ENCODE data around the gene WNK2. TPM values are rescaled to one million over a fixed set of nuclear protein-coding genes. Genes with fewer than 3 reads are reported as not detected.

WNK2 gene
- total RNA-seq, 4 donors from 2014 or later = 3.8 to 17.7 (median 9.0) TPM

DNA sequence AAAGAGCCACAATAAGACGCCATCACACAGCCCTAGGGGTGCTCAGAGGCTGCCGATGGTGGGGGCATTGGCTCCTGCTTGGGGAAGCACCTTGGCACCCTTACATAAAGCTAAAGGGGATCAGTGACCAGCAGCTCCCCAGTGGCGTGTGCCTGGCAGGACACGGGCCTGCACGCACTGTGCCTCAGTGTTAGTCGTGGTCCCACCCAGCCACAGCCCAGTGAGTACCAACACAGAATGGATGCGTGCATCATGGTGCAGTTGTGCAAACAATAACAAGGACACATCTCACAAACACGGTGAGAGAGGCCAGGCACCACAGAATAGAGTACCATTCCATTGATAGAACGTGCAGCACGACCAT is 103.2 kb downstream of the WNK2 start:
- Histone ChIP-seq H3K4me1 (peaks cover 0 to 8% (median 0%) of the 10 kb centered on the region in 4 donors), H3K4me3 (no peak overlapping the region), H3K27ac (no peak overlapping the region), H3K36me3 (no peaks in the 10 kb centered on the region), H3K27me3 (no peaks in the 10 kb centered on the region), H3K9me3 (peaks cover 0 to 4% (median 0%) of the 10 kb centered on the region in 4 donors)
- TF ChIP-seq POLR2A (IDR thresholded peaks at IDR 0.05) (no peak), EP300 (IDR thresholded peaks at IDR 0.05) (no peak), CTCF (IDR thresholded peaks at IDR 0.05) (no peak)
- WGBS, 2 donors = 87 to 91% methylated on average over 10 of the region's 10 CpGs
- no peak for DNase-seq (ENCODE audit: low spot score in 2 of 2)

DNA sequence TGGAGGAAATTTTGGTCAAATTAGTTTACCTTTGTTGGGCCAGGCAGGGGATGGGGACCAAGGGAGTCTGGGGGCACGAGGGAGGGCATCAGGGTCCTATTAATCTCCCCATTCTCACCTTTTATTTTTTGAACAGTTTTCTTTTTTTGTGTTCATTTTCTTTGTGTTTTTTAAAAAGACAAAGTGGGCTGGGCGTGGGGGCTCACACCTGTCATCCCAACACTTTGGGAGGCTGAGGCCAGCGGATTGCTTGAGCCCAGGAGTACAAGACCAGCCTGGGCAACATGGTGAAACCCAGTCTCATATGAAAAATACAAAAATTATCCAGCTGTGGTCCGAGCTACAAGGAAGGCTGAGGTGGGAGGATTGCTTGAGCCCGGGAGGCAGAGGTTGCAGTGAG is 103.7 kb downstream of the WNK2 start:
- H3K27ac ChIP-seq = no peak overlapping the region
- H3K27me3 ChIP-seq = no peaks in the 10 kb centered on the region
- DNase-seq (ENCODE audit: low spot score in 2 of 2) = no peak
- no peak overlapping the region for H3K4me3 ChIP-seq
- peaks cover 0 to 8% (median 0%) of the 10 kb centered on the region in 4 donors for H3K4me1 ChIP-seq
- WGBS, 2 donors = 86 to 94% methylated on average over 5 of the region's 5 CpGs
- TF ChIP-seq EP300 (IDR thresholded peaks at IDR 0.05) (no peak), POLR2A (IDR thresholded peaks at IDR 0.05) (no peak), CTCF (IDR thresholded peaks at IDR 0.05) (no peak)
- peaks cover 0 to 4% (median 0%) of the 10 kb centered on the region in 4 donors for H3K9me3 ChIP-seq
- no peaks in the 10 kb centered on the region for H3K36me3 ChIP-seq

GRCh38 chr9:93288341-93288740 is 104.4 kb downstream of the WNK2 start:
- H3K27ac ChIP-seq = peak overlapping the region in 2 of 4 donors; percentile 80
- H3K4me1 ChIP-seq = peaks cover 0 to 8% (median 0%) of the 10 kb centered on the region in 4 donors
- no peak overlapping the region for H3K4me3 ChIP-seq
- peaks cover 0 to 4% (median 0%) of the 10 kb centered on the region in 4 donors for H3K9me3 ChIP-seq
- no peak for DNase-seq (ENCODE audit: low spot score in 2 of 2)
- no peaks in the 10 kb centered on the region for H3K36me3 ChIP-seq
- WGBS, 2 donors = 75 to 78% methylated on average over 8 of the region's 8 CpGs
- no peaks in the 10 kb centered on the region for H3K27me3 ChIP-seq
- no peak for TF ChIP-seq CTCF (IDR thresholded peaks at IDR 0.05)
- no peak for TF ChIP-seq POLR2A (IDR thresholded peaks at IDR 0.05)

DNA sequence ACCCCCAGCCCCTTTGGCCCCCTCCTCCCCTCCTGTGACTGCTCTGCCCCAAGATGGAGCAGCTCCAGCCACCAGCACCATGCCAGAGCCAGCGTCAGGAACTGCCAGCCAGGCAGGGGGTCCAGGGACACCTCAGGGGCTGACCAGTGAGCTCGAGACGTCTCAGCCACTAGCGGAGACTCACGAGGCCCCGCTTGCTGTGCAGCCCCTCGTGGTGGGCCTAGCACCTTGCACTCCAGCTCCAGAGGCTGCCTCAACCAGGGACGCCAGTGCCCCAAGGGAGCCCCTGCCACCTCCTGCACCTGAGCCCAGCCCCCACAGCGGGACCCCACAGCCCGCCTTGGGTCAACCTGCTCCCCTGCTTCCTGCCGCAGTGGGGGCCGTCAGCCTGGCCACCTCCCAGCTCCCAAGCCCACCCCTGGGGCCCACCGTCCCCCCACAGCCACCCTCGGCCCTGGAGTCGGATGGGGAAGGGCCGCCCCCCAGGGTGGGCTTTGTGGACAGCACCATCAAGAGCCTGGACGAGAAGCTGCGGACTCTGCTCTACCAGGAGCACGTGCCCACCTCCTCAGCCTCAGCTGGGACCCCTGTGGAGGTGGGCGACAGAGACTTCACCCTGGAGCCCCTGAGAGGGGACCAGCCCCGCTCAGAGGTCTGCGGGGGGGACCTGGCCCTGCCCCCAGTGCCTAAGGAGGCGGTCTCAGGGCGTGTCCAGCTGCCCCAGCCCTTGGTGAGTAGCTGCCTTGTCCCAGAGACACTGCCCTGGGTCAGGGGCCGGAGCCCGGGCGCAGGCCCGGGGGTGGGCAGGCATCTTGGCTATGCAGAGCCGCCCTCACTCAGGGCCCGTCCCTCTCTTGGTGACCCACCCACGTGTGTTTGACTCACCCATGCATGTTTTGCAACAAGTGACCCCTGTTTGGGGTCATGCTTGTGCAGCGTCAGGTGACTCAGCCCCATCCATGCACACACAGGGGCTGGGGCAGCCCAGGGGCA is 105.2 kb downstream of the WNK2 start:
- no peak overlapping the region for H3K4me3 ChIP-seq
- H3K4me1 ChIP-seq = peaks cover 0 to 8% (median 0%) of the 10 kb centered on the region in 4 donors
- H3K36me3 ChIP-seq = no peaks in the 10 kb centered on the region
- peak overlapping the region in 3 of 4 donors; percentile 12 to 80 (median 80) for H3K27ac ChIP-seq
- WGBS, 2 donors = 61 to 74% methylated on average over 20 to 24 of the region's 32 CpGs
- H3K9me3 ChIP-seq = peaks cover 0 to 4% (median 0%) of the 10 kb centered on the region in 4 donors
- no peaks in the 10 kb centered on the region for H3K27me3 ChIP-seq
- DNase-seq (ENCODE audit: low spot score in 2 of 2) = no peak
- TF ChIP-seq EP300 (IDR thresholded peaks at IDR 0.05) = peak in 1 of 2 donors; percentile 43
- TF ChIP-seq POLR2A (IDR thresholded peaks at IDR 0.05) = no peak

DNA sequence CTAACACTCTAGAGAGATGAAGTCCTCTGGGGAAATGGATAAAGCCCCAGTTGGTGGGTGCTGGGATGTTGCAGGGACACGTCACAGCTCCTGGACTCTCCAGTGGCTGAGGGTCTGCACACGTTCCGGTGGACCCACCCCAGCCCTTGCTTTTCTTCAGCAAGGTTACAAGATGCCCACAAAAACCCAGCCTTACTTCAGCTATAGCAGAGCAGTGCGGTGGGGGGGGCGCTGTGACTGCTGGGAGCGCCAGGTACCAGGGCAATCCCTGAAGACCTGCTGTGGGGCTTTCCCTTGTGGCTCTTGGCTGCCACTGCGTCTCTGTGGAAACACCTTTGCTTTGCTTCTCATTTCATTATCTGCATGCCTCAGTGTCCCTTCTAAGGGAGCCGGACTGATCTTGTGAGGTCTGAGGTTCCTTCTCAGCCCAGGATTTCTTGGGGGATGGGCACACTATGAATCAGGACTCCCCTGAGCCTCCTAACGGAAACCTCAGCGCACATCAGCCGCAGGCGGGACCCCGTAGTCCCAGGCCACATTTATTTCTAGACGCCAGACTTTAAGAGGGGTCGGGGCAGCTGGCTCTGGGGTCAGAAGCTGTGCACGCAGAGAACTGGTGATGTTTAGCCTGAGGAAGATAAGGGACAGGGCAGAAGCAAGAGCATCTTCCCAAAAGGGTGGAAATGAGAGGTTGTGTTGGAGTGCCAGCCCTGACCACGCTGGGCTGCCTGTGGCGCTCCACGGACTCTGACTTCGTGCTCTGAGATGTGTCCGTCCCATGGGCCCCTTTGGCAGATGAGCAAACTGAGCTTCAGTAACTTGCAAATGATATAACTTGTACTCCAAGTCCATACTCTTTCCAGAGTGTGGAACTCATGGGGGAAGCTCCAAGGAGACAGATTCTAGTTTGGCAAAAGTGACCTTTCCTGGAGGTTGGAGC is 106.8 kb downstream of the WNK2 start:
- H3K27ac ChIP-seq = peak overlapping the region in 1 of 4 donors; percentile 36
- no peaks in the 10 kb centered on the region for H3K36me3 ChIP-seq
- TF ChIP-seq CTCF (IDR thresholded peaks at IDR 0.05) (no peak), EP300 (IDR thresholded peaks at IDR 0.05) (no peak), POLR2A (IDR thresholded peaks at IDR 0.05) (no peak)
- no peaks in the 10 kb centered on the region for H3K9me3 ChIP-seq
- peaks cover 0 to 8% (median 2%) of the 10 kb centered on the region in 4 donors for H3K4me1 ChIP-seq
- no peaks in the 10 kb centered on the region for H3K27me3 ChIP-seq
- 79 to 84% methylated on average over 21 of the region's 21 CpGs for WGBS, 2 donors
- no peak for DNase-seq (ENCODE audit: low spot score in 2 of 2)
- no peak overlapping the region for H3K4me3 ChIP-seq
